Cerebellar cortex (tissue), 1 donor: ENCODE results near the gene BPIFB2.
"Not testable (repeated sequence)": the region's sequence is repeated elsewhere in the genome, so short reads cannot be mapped to it uniquely, and the experiment has no call there.

Experiments used
- DNase-seq: peaks from one replicate; pipeline ENCODE4 v3.0.0-alpha.2; 2015; ENCODE audit warnings: low spot score

Gene BPIFB2

GRCh38 chr20:33042430-33042829 is 34.9 kb downstream of the BPIFB2 start:
- no peak for DNase-seq

GRCh38 chr20:33042983-33043730 is 35.7 kb downstream of the BPIFB2 start:
- DNase-seq: no peak

DNA sequence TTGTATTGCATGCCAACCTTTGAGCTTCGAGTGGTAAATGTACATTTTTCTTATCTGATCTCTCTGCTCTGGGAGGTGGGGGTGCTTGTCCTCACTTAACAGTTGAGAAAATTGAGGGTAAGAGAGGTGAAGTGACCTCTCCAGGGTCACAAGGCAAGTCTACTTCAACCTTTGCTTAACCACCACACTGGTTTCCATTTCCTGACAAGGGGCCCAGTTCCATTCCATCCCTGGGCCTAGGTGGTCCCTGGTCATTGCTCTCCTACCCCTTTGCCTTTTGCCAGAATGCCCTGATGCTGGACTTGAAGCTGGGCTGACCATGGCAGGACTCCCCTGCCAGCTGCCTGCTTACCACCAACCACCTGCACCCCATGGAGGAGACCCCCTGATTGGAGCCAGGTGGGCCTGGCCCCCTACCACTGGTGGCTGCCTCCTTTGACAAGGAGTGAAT is 36.3 kb downstream of the BPIFB2 start:
- DNase-seq: no peak

- not testable (repeated sequence) for DNase-seq
Observed at GRCh38 chr20:33045129-33045721, 37.7 kb downstream of the BPIFB2 start.

DNA sequence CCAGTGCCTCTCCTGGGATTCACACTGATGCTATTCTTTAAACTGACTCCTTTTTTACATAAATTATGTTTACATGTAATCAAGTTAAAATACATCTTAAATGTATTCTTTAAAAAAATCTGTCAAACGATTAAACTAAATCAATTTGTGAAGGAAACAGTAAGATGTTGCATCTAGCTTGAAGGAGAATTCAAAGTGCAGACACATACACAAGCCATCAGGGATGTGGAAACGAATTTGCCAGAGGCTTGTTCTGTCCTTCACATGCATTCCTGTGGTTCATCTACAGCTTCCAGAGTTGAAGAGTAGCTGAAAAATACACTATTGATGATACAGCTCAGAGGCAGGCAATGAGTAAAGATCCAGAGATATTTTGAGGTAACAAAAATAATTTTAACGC is 38.9 kb downstream of the BPIFB2 start:
- no peak for DNase-seq

- DNase-seq: no peak
Observed at GRCh38 chr20:33051333-33051732, 43.8 kb downstream of the BPIFB2 start.

DNA sequence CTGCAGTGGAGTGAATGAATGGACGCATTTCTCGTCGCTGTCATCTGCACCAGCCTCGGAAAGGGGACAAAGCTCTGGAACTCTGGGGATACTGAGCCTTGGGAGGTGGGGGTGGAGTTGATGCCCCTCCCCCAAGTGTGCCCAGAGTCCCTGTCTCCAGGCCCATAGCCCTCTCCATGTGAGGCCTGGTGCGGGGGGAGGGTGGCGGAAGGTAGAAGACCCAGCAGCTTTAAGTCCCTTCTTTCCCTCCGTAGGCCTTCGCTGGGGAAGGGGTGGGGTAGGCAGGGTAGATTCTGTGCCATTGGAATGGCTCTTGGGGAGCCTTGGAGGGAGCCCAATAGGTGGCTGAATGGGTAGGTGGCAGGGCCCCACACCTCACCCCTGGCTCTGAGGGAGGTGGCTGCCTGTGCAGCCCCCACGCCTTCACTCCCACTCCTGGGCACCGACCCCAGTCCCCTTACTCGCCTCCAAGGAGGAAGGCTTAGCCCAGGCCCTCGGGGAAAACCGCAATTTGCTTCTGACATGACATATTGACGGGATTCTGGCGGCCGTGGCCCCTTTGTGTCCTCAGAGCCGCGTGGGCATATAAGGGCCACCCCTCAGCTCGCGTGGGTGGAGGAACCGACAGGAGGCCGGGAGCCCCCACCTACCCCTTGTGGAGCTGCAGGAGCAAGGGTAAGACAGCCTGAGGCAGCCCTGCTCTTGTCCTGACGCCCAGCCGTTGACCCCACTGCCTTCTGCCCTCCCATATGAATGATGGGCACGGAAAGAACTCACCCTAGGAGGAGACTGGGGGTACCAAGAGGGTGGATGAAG is 46.0 kb downstream of the BPIFB2 start, which contains the start of gene BPIFB3:
BPIFB3 (plus strand) TSS at position 613 of the 816 bp plus-strand sequence. CDS start 1,533 bp downstream, outside the sequence.
- DNase-seq: no peak

DNA sequence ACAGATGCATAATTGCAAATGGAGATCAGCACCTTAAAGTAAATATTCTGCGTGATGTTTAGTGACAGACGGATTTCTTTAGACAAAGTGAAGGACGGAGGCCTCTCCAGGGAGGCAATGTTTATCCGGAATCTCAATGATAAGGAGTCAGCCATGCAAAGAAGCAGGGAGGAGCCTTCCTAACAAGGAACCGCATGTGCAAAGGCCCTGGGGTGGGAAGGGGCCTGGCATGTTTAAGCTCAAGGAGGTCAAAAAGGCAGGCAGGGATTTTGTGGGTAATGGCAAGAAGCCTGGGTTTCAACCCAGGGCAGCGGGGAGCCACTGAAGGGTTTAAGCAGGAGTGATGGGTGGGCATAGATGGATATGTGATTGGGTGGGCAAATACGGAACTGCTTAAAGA is 46.9 kb downstream of the BPIFB2 start:
- DNase-seq: no peak

DNA sequence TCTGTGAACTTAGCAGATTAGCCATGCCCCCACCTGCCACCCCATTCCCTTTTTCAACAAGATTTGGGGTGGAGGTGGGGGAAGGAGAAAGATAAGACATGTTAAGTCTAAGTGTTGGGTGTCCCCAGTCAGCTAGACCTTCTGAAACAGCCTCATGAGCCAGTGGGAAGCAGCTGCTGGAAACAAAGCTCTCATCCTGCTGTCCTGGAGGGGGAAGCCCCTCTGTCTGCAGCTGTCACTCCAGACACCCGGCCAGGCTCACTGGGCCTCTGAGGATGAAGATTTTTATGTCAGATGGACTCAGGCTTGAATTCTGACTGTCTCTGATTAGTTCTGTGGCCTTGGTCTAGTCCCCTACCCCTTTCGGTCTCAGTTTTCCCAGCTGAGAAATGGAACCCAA is 47.3 kb downstream of the BPIFB2 start:
- no peak for DNase-seq

- DNase-seq: no peak
Observed at GRCh38 chr20:33059136-33059535, 51.6 kb downstream of the BPIFB2 start.

GRCh38 chr20:33059741-33060390 is 52.4 kb downstream of the BPIFB2 start:
- no peak for DNase-seq

GRCh38 chr20:33061658-33062028 is 54.1 kb downstream of the BPIFB2 start:
- no peak for DNase-seq

GRCh38 chr20:33062105-33062824 is 54.8 kb downstream of the BPIFB2 start:
- no peak for DNase-seq

GRCh38 chr20:33062825-33063149 is 55.3 kb downstream of the BPIFB2 start:
- no peak for DNase-seq

DNA sequence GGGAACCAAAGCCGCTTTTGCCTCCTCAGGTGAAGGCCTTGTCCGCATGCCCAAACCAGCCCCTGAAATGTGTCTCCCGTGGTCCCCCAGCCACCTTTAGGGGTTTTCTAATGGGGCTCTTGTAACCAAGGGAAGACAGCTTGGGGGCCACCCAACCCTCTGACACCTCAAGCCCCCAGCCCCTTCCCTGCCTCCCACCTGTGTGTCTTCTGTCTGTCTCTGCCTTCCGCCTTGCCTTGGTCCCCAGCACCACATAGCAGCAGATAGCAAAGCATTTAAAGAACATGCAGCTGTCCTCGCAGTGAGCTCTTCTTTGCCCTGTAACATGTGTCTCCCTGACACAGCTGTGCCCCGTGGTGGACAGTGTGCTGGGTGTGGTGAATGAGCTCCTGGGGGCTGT is 55.8 kb downstream of the BPIFB2 start:
- no peak for DNase-seq

- DNase-seq: no peak
Observed at GRCh38 chr20:33064572-33065287, 57.2 kb downstream of the BPIFB2 start.

DNA sequence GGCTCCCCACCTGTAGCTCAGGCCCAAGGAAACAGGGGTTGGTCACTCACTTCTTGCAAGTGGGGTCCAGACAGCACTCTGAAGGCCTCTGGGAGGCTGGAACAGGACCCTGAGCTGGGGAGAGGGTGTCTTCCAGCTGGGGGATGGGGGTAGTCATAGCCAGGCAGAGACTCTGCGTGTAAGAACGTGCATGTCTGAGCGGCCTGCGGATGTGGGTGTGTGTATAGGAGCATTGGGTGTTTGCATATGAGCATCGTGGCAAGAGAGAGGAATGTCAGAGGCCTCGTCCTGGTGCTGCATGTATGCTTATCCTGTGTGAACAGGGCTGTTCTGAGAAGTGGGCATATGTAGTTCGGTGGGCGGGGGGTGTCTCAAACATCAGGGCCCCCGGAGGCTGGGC is 58.3 kb downstream of the BPIFB2 start:
- DNase-seq: no peak

- DNase-seq: no peak
Observed at GRCh38 chr20:33067806-33068205, 60.3 kb downstream of the BPIFB2 start.

DNA sequence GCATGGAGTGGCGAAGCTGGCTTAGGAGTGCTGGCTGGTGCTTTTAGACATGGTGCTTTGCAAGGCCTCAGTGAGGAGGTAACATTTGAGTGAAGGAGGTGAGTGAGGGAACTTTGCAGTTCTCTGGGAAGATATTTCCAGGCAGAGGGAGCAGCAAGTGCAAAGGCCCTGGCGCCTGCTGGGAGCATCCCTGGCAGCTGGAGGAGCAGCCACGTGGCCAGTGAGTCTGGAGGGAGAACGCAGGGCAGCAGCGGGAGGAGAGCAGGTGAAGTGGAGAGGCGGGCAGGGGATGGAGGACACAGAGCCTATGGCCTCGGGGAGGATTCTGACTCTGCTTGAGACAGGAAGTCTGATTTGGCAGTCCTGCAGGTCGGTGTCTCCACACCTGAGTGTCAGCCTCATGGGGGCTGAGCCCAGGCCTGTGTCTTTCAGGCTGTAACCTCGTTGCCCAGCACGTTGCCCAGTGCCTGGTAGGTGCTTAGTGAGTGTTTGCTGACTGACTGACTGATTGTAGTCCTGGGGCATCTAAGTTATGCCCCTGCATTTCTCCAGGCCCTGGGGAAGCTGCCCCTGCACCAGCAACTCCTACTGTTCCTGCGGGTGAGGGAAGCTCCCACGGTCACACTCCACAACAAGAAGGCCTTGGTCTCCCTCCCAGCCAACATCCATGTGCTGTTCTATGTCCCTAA is 60.9 kb downstream of the BPIFB2 start:
- no peak for DNase-seq

DNA sequence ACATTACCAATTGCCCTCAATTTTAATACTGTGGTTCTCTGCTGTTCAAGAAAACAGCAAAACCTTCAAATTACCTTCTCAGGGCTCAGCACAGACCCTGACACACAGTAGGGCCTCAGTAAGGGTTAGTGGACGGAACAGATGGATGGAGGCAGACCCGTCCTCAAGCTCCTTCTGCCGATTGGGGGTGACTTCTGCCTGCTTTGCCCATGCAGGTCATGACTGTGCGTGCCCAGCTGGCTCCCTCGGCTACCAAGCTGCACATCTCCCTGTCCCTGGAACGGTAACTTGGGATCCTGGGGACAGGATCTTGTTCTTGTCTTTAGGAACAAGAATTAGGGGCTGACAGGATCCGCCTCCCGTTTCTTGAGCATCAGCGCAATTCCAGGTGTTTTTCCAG is 62.2 kb downstream of the BPIFB2 start:
- DNase-seq: no peak
